SH-SY5Y (cell line): ENCODE results near the gene MASP2.

Source experiments
- GATA2 ChIP-seq: IDR thresholded peaks from 2 replicates; pipeline ENCODE4 v1.6.1; 2011; ENCODE audit warnings: mild to moderate bottlenecking, low read depth, low read length
- GATA3 ChIP-seq: IDR thresholded peaks from 2 replicates; pipeline ENCODE4 v1.6.1; 2011; ENCODE audit warnings: low read depth, mild to moderate bottlenecking, low read length, moderate library complexity

GRCh38 chr1:11065796-11066195 lies 18.8 kb upstream of the MASP2 start:
- TF ChIP-seq GATA3: no peak
- no peak for TF ChIP-seq GATA2
